ENCODE results near the gene ZNF385B. TPM values are rescaled to one million over a fixed set of nuclear protein-coding genes. Genes with fewer than 3 reads are reported as not detected.

ZNF385B gene
- total RNA-seq, 2 donors from 2014 or later, result under 0.01 TPM; not detected in 1

DNA sequence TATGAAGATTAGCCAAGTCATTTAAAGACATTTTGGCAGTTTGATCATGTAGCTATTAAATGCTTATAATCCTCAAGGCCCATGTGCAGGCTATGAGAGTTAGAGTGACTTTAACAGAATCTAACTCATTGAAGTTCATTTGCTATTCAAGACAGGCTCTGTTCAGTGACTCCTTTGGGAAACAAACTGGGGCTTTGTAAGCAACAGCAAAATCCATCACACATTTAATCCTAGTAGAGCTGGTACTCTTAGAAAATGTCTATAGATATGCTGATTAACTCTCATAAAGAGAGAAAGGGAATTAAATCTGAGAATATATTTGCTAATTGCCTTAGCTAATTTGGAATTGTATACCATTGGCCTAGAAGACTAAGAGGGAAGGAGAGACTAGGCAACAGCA is 414.0 kb downstream of the ZNF385B start:
- no peaks in the 10 kb centered on the region for H3K9me3 ChIP-seq
- TF ChIP-seq, protein P1, sequence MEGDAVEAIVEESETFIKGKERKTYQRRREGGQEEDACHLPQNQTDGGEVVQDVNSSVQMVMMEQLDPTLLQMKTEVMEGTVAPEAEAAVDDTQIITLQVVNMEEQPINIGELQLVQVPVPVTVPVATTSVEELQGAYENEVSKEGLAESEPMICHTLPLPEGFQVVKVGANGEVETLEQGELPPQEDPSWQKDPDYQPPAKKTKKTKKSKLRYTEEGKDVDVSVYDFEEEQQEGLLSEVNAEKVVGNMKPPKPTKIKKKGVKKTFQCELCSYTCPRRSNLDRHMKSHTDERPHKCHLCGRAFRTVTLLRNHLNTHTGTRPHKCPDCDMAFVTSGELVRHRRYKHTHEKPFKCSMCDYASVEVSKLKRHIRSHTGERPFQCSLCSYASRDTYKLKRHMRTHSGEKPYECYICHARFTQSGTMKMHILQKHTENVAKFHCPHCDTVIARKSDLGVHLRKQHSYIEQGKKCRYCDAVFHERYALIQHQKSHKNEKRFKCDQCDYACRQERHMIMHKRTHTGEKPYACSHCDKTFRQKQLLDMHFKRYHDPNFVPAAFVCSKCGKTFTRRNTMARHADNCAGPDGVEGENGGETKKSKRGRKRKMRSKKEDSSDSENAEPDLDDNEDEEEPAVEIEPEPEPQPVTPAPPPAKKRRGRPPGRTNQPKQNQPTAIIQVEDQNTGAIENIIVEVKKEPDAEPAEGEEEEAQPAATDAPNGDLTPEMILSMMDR (IDR thresholded peaks at IDR 0.05), result no peak
- no peak for TF ChIP-seq POLR2A (IDR thresholded peaks at IDR 0.05)
- no peaks in the 10 kb centered on the region for H3K36me3 ChIP-seq (replicated peaks in 1 of 2; ENCODE audit: insufficient read depth in 1 of 2, low read depth in 2 of 2)
- DNase-seq (no peak), ATAC-seq (no peak)
- H3K4me3 ChIP-seq, result no peak overlapping the region
- H3K4me1 ChIP-seq, result no peaks in the 10 kb centered on the region
- no peaks in the 10 kb centered on the region for H3K27me3 ChIP-seq
- H3K27ac ChIP-seq, result no peak overlapping the region
- intact Hi-C loops (cut with DNase I), result no loop called here

DNA sequence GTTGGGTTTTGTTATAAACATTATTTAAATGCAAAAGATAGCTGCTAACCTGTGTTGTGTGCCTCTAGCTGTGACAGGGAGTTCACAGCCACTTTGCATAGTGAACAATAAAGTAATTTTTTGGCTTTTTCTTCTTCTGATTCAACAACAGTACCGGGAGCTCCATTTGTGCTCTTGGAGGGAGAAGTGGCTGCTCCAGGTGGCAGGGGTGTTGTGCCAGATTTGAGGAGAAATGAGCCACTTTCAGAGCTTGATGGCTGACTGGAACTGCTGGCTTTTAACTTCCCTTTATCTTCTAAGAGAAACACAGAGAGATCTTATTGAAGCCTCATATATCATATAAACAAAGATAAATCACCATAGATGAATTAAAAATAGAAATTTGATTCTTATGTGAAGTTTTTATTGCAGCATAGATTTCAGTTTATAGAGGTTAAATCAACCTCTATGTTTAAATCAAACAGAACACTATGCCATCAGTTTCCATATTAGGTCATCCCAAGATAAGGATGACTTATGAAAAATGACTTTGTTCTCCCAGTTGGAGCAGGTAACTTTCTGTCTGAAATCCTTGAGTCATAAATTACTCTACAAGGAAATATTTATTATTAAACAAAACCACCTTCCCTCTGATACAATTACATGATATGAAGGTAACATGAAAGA is 414.8 kb downstream of the ZNF385B start:
- no peak for TF ChIP-seq POLR2A (IDR thresholded peaks at IDR 0.05)
- TF ChIP-seq, protein P1 (IDR thresholded peaks at IDR 0.05), result no peak
- no peaks in the 10 kb centered on the region for H3K9me3 ChIP-seq
- no peak overlapping the region for H3K27ac ChIP-seq
- ATAC-seq (no peak), DNase-seq (no peak)
- H3K36me3 ChIP-seq (replicated peaks in 1 of 2; ENCODE audit: insufficient read depth in 1 of 2, low read depth in 2 of 2), result no peaks in the 10 kb centered on the region
- H3K4me3 ChIP-seq, result no peak overlapping the region
- no peaks in the 10 kb centered on the region for H3K4me1 ChIP-seq
- H3K27me3 ChIP-seq, result no peaks in the 10 kb centered on the region
- WGBS, 2 donors, result 69 to 96% methylated on average over 1 of the region's 1 CpG
- intact Hi-C loops (cut with DNase I), result no loop called here

DNA sequence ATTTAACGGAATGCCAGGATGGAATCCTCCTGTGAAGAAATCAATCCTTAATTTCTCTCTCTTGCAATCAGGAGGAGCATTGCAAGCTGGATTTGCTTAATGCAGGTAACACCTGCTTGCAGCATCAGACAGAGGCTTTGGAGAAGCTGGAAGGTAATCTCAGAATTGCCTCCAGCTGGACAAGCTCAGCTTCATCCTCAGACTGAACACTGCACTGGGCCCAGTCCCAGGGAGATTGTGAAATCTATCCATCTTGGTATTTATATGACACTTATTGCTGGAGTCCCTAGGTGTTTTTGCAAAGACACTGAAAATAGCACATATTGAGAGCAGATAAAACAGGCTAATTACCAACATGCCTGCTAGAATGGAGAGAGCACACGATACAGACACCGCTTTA is 417.4 kb downstream of the ZNF385B start:
- DNase-seq (no peak), ATAC-seq (no peak)
- intact Hi-C loops (cut with DNase I), result no loop called here
- WGBS, 2 donors, result 82 to 89% methylated on average over 3 of the region's 3 CpGs
- no peaks in the 10 kb centered on the region for H3K36me3 ChIP-seq (replicated peaks in 1 of 2; ENCODE audit: insufficient read depth in 1 of 2, low read depth in 2 of 2)
- H3K4me3 ChIP-seq, result no peak overlapping the region
- no peaks in the 10 kb centered on the region for H3K4me1 ChIP-seq
- TF ChIP-seq POLR2A (IDR thresholded peaks at IDR 0.05), result no peak
- no peaks in the 10 kb centered on the region for H3K9me3 ChIP-seq
- H3K27me3 ChIP-seq, result no peaks in the 10 kb centered on the region
- no peak overlapping the region for H3K27ac ChIP-seq

DNA sequence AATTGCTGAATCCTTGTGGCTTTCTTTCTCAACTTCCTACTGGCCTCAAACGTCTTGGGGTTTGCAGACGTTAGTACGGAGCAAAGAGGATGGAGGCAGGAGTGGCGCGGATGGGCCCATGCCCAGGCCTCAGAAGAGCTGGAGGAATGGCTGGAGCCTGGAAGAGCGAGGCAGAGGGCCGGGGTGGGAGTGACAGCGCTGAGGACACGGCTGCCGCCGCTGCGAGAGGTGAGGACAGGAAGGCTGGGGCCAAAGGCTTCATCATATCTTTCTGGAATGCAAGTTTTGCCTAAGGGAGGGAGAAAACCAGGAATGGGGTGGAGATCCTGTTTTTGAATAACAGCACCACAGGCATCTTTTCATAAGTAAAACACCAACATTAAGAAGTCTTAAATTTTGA is 418.2 kb downstream of the ZNF385B start:
- no peak for TF ChIP-seq POLR2A (IDR thresholded peaks at IDR 0.05)
- TF ChIP-seq, protein P1 (IDR thresholded peaks at IDR 0.05), result no peak
- intact Hi-C loops (cut with DNase I), result no loop called here
- Histone ChIP-seq H3K9me3 (no peaks in the 10 kb centered on the region), H3K27ac (no peak overlapping the region), H3K36me3 (replicated peaks in 1 of 2; ENCODE audit: insufficient read depth in 1 of 2, low read depth in 2 of 2) (no peaks in the 10 kb centered on the region), H3K4me1 (no peaks in the 10 kb centered on the region), H3K27me3 (no peaks in the 10 kb centered on the region), H3K4me3 (no peak overlapping the region)
- DNase-seq (no peak), ATAC-seq (no peak)
- 64 to 79% methylated on average over 12 of the region's 12 CpGs for WGBS, 2 donors

DNA sequence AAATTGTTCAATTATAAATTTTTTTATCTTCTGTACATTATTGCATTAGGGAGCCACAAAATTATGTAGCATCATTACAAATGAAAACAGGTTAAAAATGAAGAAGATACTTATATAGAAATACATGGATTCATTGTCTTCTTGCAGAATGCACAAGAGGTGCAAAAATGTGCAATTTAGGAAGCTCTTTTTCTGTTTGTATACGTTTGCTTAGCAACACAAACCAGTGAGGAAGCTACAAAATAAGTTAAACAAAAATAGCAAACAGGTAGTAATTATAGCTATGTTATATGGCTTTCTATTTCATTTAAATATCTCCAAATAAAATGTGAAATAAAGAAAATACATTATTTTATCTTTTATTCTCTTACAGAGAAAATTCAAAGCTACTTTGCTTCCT is 419.2 kb downstream of the ZNF385B start:
- no peaks in the 10 kb centered on the region for H3K4me1 ChIP-seq
- H3K9me3 ChIP-seq, result no peaks in the 10 kb centered on the region
- no peak overlapping the region for H3K4me3 ChIP-seq
- intact Hi-C loops (cut with DNase I), result no loop called here
- TF ChIP-seq POLR2A (IDR thresholded peaks at IDR 0.05), result no peak
- TF ChIP-seq, protein P1 (IDR thresholded peaks at IDR 0.05), result no peak
- DNase-seq (no peak), ATAC-seq (no peak)
- WGBS, 2 donors, result 38 to 56% methylated on average over 1 of the region's 1 CpG
- no peaks in the 10 kb centered on the region for H3K36me3 ChIP-seq (replicated peaks in 1 of 2; ENCODE audit: insufficient read depth in 1 of 2, low read depth in 2 of 2)
- H3K27ac ChIP-seq, result no peak overlapping the region
- H3K27me3 ChIP-seq, result no peaks in the 10 kb centered on the region

All from body of pancreas (tissue), 4 donors.